T-helper 2 cell (primary cell): Measurements from ENCODE around the gene SEC23IP.
"Not testable (repeated sequence)": the region's sequence is repeated elsewhere in the genome, so short reads cannot be mapped to it uniquely, and the experiment has no call there.

Experiments
- DNase-seq, 5 experiments: peaks; one replicate each; pipeline versions ENCODE4 v3.0.0 to v3.0.0-alpha.2; 2012 to 2022

The SEC23IP gene

DNA sequence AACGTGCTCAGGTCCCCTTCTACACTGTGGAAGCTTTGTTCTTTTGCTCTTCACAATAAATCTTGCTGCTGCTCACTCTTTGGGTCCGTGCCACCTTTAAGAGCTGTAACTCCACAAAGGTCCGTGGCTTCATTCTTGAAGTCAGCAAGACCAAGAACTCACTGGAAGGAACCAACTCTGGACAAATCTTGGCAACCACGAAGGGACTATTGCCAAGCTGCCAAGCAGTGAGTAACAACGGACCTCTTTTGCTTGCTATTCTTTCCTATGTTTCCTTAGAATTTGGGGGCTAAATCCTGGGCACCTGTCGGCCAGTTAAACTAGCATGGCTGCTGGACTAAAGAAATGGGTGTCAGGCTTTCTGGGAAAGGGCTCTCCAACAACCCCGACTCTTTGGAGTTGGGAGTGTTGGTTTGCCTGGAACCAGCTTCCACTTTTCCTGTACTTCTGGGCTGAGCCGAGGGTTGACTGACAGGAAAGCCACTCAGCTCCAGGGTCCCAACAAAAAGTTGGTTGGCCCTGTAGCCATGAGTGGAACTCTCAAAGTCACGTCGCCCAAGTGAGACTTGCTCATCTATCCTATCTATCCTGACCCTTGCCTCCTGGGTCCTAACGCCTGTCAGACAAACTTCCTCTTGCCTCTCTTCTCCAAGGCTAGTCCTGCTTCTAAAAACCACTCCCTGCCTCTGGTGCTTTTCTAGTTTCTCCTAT lies 8.5 kb upstream of the SEC23IP start:
- not testable (repeated sequence) for DNase-seq

DNA sequence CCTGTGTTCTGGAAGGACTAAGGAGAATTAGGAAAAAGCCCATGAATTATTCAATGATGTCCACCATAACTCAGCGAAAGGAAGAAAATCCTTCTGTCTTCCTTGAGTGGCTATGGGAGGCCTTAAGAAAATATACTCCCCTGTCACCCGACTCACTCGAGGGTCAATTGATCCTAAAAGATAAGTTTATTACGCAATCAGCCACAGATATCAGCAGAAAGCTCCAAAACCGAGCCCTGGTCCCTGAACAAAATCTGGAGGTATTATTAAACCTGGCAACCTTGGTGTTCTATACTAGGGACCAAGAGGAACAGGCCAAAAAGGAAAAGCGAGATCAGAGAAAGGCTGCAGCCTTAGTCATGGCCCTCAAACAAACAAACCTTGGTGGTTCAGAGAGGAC lies 6.5 kb upstream of the SEC23IP start:
- DNase-seq: not testable (repeated sequence)

DNA sequence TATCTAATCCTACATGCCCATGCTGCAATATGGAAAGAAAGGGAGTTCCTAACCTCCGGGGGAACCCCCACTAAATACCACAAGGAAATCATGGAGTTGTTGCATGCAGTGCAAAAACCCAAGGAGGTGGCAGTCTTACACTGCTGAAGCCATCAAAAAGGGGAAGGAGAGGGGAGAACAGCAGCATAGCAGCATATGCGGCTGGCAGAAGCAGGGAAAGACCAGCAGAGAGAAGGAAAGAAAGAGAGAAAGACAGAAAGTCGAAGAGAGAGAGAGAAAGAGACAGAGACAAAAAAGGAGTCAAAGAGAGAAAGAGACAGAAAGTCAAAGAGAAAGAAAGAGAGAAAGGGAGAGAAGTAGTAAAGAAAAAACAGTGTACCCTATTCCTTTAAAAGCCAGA lies 3.8 kb upstream of the SEC23IP start:
- DNase-seq: not testable (repeated sequence)

DNA sequence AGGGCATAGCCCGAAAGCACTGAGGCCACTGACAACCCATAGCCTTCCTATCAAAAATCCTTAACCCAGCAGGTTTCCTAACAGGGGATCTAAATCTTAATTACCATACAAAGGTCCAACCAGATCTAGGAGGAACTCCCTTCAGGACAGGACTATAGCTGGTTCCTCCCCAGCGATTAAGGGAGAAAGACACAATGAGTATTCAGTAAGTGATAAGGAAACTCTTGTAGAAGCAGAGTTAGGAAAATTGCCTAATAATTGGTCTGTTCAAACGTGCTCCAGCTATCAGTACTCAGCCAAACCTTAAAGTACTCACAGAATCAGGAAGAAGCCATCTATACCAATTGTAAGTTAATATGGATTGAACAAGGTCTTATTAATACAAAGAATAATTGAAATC lies 3.3 kb upstream of the SEC23IP start:
- not testable (repeated sequence) for DNase-seq

DNA sequence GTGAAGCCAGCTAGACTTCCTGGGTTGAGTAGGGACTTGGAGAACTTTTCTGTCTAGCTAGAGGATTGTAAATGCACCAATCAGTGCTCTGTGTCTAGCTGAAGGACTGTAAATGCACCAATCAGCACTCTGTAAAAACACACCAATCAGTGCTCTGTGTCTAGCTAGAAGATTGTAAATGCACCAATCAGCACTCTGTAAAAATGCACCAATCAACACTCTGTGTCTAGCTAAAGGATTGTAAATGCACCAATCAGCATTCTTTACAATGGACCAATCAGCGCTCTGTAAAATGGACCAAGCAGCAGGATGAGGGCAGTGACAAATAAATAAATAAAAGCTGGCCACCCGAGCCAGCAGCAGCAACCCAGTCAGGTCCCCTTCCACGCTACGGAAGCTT lies 2.2 kb upstream of the SEC23IP start:
- DNase-seq: not testable (repeated sequence)

DNA sequence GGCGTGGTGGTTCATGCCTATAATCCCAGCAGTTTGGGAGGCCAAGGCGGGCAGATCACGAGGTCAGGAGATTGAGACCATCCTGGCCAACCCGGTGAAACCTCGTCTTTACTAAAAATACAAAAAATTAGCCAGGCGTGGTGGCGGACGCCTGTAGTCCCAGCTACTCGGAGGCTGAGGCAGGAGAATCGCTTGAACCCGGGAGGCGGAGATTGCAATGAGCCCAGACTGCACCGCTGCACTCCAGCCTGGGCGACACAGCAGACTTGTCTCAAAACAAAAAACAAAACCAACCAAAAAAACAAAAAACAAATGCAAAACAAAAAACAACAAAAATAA lies 712 bp upstream of the SEC23IP start:
- DNase-seq: not testable (repeated sequence)

DNA sequence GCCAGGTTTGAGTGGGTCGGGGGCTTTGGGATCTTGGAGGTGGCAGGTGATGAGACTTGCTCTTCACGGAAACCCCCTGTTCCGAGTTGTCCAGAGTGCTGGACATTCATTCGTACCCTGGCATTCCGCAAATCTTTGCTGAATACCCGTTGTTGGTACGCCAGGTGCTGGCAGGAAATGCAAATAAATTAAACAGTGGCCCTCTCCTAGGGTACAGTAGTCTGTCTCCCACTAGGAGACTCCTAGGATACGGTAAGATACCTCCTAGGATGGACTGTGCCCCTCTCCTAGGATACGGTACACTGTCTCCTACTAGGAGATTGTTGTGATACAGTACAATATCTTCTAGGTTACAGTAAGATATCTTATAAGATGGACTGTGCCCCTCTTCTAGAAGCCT lies 544 bp downstream of the SEC23IP start:
- no peak for DNase-seq

DNA sequence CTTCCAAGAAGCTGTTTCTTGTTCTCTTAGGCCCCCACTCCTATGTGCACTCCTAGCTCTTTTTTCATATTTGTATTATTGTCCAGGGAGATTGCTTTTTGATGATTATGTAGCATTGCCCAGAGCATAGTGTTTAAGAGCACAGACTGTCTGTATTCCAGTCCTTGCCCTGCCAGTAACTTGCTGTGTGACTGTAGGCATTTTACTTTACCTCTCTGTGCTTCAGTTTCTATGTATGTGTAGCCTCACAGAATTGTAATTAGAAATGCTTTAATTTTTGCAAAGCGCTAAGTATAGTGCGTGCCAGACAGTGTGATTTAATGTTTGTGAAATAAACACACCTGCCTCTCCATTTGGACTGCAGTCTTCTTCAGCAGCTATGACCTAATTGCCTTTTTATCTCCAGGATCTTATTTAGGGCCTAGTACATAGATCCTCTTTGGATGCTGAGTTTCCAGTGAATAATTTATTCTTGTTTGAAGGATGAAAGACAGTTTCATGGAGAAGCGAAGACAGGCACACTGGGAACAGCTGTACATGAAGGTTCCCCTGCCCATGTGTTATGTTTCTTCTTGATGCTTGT lies 1.4 kb downstream of the SEC23IP start:
- DNase-seq: no peak

DNA sequence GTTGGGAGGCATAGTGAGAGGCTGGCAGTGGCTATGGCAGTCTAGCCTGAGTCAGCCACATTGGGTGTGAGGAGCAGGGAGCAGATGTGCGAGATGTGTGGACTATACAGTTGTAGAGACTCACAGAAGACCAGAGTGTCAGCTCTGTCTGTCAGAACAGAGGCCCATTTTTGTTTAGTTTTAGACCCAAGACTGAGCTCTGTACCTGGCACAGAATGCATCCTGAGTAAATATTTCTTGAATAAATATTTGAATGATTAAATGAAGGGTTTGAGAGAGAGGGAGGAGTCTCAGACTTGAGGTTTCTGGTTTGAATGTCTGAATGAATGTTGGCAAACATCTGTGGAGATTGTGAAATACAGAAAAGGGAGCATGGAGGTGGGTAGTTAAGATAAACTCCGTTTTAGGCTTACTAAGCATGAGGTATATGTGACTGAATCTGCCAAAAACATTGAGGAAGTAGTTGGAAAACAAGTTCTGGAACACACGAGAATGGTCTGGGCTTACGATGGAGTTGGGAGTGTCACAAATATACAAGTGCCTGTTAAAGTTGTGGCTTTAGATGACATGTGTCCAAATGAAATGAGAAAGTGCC lies 3.6 kb downstream of the SEC23IP start:
- no peak for DNase-seq

DNA sequence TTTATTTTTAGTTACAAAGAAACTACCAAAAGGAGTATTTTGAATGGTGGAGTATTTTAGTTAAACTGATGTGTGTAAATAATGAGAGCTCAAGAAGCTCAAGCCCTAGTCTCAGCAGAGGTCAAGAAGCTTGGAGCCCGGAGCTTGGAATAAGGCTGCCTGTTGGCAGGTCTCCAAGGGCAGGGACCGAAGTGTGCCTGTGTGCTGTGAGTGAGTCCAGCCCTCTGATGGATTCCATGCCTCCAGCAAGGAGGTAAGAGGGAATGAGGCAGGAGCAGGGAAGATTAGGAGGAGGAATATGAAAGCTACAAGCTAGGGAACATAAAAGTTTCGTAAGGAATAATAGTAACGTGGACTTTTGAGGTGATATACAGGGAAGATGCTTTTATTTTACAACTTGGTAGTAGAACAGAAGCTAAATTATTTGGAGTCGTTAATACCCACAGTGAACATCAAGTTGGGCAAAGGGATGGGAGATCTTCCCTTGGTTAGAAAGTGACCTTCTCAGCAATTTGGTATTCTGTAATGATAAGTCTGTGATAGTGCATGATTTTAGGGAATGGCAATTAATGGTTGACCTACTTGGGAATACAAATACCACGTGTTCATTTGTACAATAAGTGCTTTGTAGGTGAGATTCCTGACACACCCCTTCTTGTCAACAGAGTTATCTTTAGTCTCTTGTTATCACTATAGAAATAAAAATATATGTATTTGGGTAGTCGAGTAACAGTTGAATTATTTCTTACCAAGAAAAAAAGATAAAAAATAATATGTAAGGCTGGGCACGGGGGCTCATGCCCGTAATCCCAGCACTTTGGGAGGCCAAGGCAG lies 4.6 kb downstream of the SEC23IP start:
- DNase-seq: no peak

DNA sequence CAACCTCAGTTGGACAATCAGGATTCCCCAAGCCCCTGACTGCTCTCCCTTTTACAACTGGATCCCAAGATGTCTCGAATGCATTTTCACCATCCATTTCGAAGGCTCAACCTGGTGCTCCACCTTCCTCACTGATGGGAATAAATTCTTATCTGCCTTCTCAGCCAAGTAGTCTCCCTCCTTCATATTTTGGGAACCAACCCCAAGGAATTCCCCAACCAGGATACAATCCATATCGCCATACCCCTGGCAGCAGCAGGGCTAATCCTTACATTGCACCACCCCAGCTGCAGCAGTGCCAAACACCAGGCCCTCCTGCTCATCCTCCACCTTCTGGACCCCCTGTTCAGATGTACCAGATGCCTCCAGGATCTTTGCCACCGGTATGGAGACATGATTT lies 6.0 kb downstream of the SEC23IP start:
- DNase-seq: no peak

DNA sequence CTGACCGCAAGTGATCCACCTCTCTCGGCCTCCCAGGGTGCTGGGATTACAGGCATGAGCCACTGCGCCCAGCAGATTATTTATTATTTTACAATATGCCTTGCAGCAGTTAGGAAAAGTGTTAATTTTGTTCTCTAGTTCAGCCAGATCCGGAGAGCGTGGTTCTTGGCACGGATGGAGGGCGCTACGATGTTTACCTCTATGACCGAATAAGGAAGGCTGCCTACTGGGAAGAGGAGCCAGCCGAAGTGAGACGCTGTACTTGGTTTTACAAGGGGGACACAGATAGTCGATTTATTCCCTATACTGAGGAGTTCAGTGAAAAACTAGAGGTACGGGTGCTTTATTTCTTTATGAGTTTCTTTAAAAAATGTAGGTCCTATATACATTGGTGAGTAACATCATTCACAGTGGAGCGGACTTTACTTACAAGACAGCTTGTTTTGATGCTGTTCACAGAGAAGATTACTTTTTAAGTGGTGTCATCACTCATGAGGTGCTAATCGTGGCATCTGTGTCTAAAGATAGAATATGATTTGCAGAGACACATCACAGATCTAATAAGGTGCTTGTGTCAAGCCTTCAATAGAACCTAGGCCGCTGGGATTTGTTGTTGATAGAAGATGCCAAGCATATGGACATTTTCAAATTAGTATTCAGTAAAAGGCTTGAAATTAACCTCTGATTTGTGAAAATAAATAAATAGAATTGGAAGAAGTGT lies 11.6 kb downstream of the SEC23IP start:
- DNase-seq: no peak

DNA sequence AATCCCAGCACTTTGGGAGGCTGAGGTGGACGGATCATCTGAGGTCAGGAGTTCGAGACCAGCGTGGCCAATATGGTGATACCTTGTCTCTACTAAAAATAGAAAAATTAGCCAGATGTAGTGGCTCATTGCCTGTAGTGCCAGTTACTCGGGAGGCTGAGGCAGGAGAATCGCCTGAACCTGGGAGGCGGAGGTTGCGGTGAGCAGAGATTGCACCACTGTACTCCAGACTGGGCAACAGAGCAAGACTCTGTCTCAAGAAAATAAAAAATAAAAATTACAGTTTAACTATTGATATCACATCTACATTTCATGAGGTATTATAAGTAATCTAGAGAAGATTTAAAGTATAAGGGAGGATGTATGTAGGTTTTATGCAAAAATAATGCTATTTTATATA lies 15.2 kb downstream of the SEC23IP start:
- DNase-seq: not testable (repeated sequence)

DNA sequence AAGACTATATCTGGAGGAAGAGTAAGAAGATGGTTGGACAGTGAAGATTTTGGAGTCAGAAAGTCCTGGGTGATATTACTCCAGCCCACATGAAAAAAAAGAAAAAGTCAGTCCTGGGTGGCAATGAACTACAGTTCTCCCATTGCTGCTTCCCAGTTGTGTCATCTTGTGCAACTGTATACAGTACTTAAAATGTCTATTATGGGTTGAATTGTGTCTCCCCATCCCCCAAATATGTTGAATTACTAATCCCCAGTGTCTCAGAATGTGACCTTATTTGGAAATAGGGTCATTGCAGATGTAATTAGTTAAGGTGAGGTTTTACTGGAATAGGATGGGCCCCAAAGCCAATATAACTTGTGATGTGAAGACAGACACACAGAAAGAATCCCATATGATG lies 15.6 kb downstream of the SEC23IP start:
- no peak for DNase-seq

DNA sequence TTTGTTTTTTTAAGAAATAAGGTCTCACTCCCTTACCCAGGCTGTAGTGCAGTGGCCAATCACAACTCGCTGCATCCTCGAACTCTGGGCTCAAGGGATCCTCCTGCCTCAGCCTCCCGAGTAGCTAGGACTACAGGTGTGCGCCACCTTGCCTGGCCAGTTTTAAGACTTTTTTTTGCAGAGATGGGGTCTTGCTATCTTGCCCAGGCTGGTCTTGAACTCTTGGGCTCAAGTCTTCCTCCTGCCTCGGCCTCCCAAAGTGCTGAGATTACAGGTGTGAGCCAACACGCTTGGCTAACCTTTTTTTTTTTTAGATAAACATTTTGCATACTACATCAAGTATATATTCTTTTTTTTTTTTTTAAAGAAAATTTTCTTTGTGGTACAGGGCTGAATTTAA lies 18.2 kb downstream of the SEC23IP start:
- DNase-seq: no peak

DNA sequence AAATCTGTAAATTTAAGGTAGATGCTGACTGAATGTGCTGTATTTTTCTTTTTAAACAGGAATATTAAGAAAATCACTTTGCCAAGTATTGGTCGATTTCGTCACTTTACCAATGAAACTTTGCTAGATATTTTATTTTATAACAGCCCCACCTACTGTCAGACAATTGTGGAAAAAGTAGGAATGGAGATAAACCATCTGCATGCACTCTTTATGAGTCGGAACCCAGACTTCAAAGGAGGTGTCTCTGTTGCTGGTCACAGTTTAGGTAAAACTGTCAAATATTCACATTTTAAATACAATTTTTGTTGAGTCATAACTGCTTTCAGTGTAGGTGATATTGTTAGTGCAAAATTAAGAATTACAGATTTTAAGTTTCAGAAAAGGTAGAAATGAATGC lies 25.2 kb downstream of the SEC23IP start:
- DNase-seq: no peak

DNA sequence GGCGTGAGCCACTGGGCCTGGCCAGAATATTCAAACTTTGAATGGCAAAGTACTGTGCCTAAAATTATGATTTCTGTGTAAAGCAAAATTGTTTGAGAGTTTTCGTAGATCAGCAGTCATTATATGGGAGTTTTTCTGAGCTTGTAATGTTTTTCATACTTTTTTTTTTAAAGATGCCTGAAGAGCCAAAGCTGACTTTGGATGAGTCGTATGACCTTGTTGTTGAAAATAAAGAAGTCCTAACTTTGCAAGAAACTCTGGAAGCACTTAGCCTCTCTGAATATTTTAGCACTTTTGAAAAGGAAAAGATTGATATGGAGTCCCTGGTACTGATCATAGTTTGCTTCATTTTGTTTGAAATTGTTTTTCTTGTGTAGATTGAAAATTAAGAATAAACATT lies 26.7 kb downstream of the SEC23IP start:
- DNase-seq: no peak

DNA sequence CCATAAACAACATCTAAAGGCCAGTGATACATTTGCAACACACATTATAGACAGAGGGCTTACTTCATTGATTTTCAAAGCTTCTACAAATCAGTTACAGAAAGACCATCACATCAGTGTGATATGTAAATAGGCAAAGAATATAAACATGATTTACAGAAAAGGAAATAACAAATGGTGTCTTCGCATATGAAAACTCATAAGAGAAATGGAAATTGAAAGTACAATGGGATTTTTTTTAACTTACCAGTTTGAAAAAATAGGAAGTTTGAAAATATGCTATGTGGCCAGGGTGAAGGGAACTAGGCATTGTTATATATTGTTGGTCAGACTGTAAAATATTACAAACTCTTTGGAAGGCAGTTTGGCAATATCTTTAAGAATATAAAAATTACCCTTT lies 27.3 kb downstream of the SEC23IP start:
- DNase-seq: no peak

DNA sequence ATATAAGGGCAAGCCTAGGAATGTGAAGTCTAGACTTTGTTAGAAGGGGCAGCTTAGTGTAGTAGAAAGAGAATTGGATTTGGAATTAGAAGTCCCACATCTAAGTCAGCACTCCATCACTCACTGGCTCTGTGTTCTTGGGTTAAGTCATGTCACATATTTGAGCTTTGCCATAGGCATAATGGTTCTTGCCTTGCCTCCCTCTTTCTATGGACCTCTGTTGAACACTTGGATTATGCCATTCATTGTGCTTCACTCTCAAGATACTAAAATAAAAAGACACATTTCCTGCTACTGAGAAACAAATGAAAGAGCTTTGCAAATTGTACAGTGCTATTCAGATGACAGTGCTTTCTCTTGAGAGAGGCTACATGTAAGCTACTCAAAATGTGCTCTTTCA lies 35.9 kb downstream of the SEC23IP start:
- no peak for DNase-seq

DNA sequence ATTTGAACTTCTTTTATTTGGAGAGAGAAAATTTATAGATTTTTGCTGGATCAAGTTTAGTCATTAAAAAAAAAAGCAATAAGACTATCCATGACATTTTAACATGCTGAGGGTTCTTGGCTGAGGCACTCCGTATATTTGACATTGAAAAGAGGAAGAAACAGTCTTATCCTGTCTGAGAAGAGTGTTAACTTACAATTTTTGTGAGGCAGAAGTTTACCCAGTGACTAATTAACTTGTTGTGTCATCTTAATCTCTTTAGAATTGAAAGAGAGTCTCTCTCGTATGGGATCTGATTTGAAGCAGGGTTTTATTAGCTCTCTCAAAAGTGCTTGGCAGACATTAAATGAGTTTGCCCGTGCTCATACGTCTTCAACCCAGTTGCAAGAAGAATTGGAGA lies 39.3 kb downstream of the SEC23IP start:
- no peak for DNase-seq

DNA sequence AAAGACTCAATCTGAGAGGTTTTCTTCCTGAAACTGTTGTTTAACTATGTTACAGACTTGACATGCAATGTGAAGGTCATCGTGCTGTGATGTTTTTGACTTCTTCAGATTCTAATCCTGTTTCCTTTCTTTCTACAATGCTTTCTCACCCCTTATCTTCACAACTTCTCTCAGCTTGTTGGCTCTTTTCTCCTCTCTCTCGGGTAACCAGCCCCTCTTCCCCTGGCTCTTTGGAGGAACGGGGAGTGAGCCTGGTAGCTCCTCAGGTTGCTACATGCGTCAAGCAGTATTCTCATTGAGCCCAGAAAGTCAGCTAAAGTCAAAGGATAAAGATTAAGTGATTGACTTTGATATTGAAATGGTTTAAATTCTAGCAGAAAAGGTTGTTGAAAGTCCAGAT lies 40.1 kb downstream of the SEC23IP start:
- no peak for DNase-seq

DNA sequence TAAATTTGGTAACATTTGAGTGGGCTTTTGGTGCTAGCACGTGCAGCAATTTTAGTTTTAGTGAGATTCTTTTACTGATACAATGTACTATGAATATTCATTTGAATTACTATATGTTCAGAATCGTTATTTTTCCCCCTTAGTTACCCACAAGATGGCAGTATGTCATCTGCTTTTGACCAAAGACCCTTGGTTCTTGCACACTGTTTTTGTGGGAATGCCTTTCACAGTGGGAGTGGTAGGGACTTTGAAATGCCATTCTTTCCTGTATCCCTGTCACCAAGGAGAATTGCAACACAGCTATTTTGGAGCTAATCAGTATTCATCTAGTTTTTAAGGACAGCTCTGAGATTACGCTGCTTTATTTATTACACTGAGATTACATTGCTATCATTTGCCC lies 40.6 kb downstream of the SEC23IP start:
- no peak for DNase-seq

DNA sequence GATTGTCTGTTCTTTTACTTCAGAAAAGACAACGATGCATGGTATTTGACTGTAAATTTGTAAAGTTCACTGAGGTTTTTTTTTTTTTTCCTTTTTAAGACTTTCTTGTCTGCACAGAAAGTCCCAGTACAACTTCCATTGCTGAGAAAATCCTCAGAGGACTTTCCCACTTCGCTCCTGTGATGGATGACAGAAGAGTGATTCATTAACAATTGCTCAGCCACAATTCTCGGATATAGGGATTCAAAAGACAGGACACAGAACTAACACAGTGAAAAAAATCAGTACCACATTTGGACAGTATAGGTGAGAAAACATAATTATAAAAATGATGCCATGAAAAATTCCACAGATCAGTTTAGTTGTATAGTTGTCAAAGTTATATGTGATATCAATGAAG lies 48.0 kb downstream of the SEC23IP start:
- no peak for DNase-seq
